Breast epithelium (tissue), 4 donors: ENCODE measurements around the gene KRT24. TPM values are rescaled to one million over a fixed set of nuclear protein-coding genes. Genes with fewer than 3 reads are reported as not detected.

ENCODE experiments used
- DNase-seq, 2 donors: peaks; one replicate each; pipeline ENCODE4 v3.0.0-alpha.2; 2019; ENCODE audit warnings: low spot score in 2 of 2
- H3K27ac ChIP-seq, 2 donors: fragments of 200-600 bp; sonication (generic) in 1 of 2; one replicate each; pipeline ENCODE4 v1.5.1; 2016 to 2019; ENCODE audit warnings: mild to moderate bottlenecking in 1 of 2
- H3K27me3 ChIP-seq, 2 donors: fragments of 200-600 bp; sonication (generic) in 1 of 2; one replicate each; pipeline versions ENCODE4 v1.5.1 to v1.6.0; 2017 to 2019; ENCODE audit warnings: control low read depth in 1 of 2, mild to moderate bottlenecking in 1 of 2
- H3K36me3 ChIP-seq: fragments of 200-600 bp; one replicate; pipeline ENCODE4 v1.5.1; 2019
- H3K4me1 ChIP-seq, 2 donors: fragments of 200-600 bp; sonication (generic); one replicate each; pipeline ENCODE4 v1.5.1; 2016 to 2019; ENCODE audit warnings: control low read depth in 1 of 2
- H3K4me3 ChIP-seq, 3 donors: fragments of 200-600 bp; sonication (generic); 1 replicate in 2 of 3; 2 replicates in 1 of 3; pipeline ENCODE4 v1.5.1; 2016 to 2019; ENCODE audit warnings: mild to moderate bottlenecking in 3 of 3, moderate library complexity in 2 of 3
- H3K9me3 ChIP-seq, 2 donors: fragments of 200-600 bp; sonication (generic) in 1 of 2; one replicate each; pipeline ENCODE4 v1.5.1; 2016 to 2019; ENCODE audit warnings: control low read depth in 1 of 2
- POLR2A ChIP-seq: fragments of 450-650 bp; IDR thresholded peaks from one replicate; pipeline ENCODE4 v1.6.1; 2016; ENCODE audit warnings: antibody characterized with exemption, mild to moderate bottlenecking, moderate library complexity
- POLR2AphosphoS5 ChIP-seq, 3 donors: sonication (generic); formaldehyde crosslinking; IDR thresholded peaks; one replicate each; pipeline ENCODE4 v1.6.1; 2017; ENCODE audit warnings: antibody characterized with exemption in 3 of 3
- intact Hi-C: fragments of 100-400 bp; cut with DNase I; formaldehyde crosslinking; loops from one replicate; pipeline ENCODE4 v1.15.1; 2023; ENCODE audit warnings: low total_unique reads
- total RNA-seq, 3 donors: library from RNA; depleted of rRNA; stranded (reverse); fragments of >200 nt; gene quantifications; one replicate each; pipeline ENCODE4 v1.1.0, GENCODE V29; 2016
- TF ChIP-seq, protein P1 (sequence below), 3 donors: fragments of 450-650 bp; IDR thresholded peaks; one replicate each; pipeline ENCODE4 v1.5.1; 2016 to 2017; ENCODE audit warnings: antibody characterized with exemption in 3 of 3, mild to moderate bottlenecking in 3 of 3, moderate library complexity in 3 of 3

KRT24 gene
- total RNA-seq, 3 donors from 2014 or later = not detected

DNA sequence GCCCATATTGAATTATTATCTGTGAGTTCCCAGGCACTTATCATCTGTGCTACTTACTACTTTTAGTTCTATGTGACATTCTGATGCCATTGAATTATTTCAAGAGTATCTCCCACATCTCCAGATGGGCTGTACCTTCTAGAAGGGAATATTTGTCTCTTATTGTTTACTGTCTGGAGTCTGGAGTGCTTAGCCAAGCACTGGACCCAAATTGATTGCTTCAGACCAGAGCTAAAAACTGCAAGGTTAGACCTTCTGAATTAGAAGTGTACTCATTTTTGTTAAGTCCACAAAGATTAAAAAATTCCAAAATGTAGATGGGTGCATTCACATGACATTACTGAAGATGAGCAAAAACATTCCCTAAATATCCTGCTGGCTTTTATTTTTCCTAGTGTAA lies 22.6 kb downstream of the KRT24 start:
- Histone ChIP-seq H3K27me3 (no peaks in the 10 kb centered on the region), H3K36me3 (no peaks in the 10 kb centered on the region), H3K9me3 (no peaks in the 10 kb centered on the region), H3K27ac (no peak overlapping the region), H3K4me1 (no peaks in the 10 kb centered on the region), H3K4me3 (no peak overlapping the region)
- intact Hi-C loops = no loop called here
- DNase-seq = no peak
- no peak for TF ChIP-seq POLR2AphosphoS5 (IDR thresholded peaks at IDR 0.05)
- TF ChIP-seq, protein P1, sequence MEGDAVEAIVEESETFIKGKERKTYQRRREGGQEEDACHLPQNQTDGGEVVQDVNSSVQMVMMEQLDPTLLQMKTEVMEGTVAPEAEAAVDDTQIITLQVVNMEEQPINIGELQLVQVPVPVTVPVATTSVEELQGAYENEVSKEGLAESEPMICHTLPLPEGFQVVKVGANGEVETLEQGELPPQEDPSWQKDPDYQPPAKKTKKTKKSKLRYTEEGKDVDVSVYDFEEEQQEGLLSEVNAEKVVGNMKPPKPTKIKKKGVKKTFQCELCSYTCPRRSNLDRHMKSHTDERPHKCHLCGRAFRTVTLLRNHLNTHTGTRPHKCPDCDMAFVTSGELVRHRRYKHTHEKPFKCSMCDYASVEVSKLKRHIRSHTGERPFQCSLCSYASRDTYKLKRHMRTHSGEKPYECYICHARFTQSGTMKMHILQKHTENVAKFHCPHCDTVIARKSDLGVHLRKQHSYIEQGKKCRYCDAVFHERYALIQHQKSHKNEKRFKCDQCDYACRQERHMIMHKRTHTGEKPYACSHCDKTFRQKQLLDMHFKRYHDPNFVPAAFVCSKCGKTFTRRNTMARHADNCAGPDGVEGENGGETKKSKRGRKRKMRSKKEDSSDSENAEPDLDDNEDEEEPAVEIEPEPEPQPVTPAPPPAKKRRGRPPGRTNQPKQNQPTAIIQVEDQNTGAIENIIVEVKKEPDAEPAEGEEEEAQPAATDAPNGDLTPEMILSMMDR (IDR thresholded peaks at IDR 0.05) = no peak
- TF ChIP-seq POLR2A = no peak

DNA sequence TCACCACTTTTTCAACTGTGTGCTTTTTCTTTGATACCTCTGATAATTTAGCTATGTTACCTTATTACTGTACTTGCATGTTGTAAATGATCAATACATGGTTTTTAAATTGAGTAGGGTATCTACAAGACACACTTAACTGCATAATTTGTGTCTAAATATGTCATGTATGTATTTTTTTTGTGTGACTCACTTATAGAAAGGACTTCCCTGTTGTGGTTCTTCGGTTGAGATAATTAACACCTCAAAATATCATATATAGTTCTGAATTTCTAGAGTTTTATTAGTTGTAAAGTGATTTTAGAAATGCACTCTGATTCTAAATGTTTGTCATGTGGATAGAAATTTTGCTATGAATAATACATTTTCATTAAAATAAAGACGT lies 24.0 kb downstream of the KRT24 start:
- no peaks in the 10 kb centered on the region for H3K27me3 ChIP-seq
- TF ChIP-seq POLR2AphosphoS5 (IDR thresholded peaks at IDR 0.05) (no peak), POLR2A (no peak)
- TF ChIP-seq, protein P1 (IDR thresholded peaks at IDR 0.05) = no peak
- H3K4me3 ChIP-seq = no peak overlapping the region
- no peaks in the 10 kb centered on the region for H3K4me1 ChIP-seq
- H3K27ac ChIP-seq = no peak overlapping the region
- intact Hi-C loops = no loop called here
- no peaks in the 10 kb centered on the region for H3K36me3 ChIP-seq
- no peak for DNase-seq
- H3K9me3 ChIP-seq = no peaks in the 10 kb centered on the region

DNA sequence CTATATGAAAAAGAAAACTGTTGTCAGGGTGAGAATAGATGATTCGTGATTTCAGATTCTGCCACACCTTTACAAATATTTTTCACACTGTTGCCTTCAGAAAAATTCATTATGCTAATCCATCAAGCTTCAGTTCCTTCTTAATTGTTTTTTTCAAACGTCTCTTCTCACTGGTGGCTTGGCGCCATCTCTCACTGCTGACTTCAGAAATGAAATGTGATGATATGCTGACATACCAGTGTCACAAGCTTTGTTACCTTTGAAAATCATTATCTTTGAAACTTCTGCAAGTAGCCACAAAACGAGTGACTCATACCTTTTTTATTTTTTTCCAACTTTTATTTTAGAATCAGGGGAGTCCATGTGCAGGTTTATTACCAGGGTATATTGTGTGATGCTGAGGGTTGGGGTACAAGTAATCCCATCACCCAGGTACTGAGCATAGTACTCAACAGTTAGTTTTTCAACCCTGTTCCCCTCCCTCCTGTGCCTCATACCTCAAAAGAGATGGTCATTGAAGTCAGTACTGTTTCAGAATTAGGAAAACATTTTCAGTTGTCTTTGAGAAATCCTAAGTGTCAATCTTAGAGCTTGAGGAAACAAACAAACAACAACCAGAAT lies 24.5 kb downstream of the KRT24 start:
- intact Hi-C loops = no loop called here
- DNase-seq = no peak

DNA sequence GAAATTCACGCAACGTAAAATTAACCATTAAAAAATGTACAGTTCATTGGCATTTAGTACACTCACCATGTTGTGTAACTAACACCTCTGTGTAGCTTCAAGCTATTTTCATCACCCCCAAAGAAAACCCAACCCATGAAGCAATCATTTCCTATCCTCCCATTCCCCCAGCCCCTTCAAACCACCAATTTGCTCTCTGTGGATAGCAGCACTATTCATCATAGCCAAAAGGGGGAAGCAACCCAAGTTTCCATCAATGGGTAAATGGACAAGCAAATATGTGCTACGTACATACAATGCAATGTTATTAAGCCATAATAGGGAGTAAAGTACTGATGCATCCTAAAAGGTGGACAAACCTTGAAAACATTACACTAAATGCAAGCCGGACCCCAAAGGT lies 27.6 kb downstream of the KRT24 start:
- intact Hi-C loops = no loop called here
- H3K27ac ChIP-seq = no peak overlapping the region
- TF ChIP-seq POLR2AphosphoS5 (IDR thresholded peaks at IDR 0.05) = no peak
- TF ChIP-seq, protein P1 (IDR thresholded peaks at IDR 0.05) = no peak
- no peak for TF ChIP-seq POLR2A
- no peaks in the 10 kb centered on the region for H3K9me3 ChIP-seq
- H3K36me3 ChIP-seq = no peaks in the 10 kb centered on the region
- H3K4me3 ChIP-seq = no peak overlapping the region
- H3K27me3 ChIP-seq = no peaks in the 10 kb centered on the region
- DNase-seq = no peak
- no peaks in the 10 kb centered on the region for H3K4me1 ChIP-seq

More for the DNA sequence above, 24.5 kb downstream of the KRT24 start:
- Histone ChIP-seq H3K4me1 (no peaks in the 10 kb centered on the region), H3K9me3 (no peaks in the 10 kb centered on the region), H3K4me3 (no peak overlapping the region), H3K27me3 (no peaks in the 10 kb centered on the region), H3K36me3 (no peaks in the 10 kb centered on the region), H3K27ac (no peak overlapping the region)
- TF ChIP-seq, protein P1 (IDR thresholded peaks at IDR 0.05) = no peak
- TF ChIP-seq POLR2A = no peak
- TF ChIP-seq POLR2AphosphoS5 (IDR thresholded peaks at IDR 0.05) = no peak

DNA sequence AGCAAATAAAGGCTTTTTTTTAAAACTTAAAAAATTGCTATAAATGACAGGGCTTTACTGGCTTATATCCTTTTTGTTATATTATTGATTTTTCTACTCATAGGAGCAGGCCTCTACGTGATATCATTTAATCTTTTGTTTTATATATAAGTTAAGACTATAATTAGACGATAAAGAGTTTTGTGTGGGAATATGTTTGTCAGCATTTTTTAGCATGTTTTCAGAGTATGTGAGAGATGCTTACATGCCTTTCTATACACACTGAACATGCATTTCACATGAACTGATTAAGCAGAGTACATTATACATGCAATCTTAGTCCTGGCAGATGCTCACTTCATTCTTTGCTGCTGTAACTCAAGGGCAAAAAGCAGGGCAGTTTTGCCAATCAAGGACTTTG lies 30.9 kb downstream of the KRT24 start:
- Histone ChIP-seq H3K4me3 (no peak overlapping the region), H3K27me3 (no peaks in the 10 kb centered on the region), H3K36me3 (no peaks in the 10 kb centered on the region), H3K4me1 (no peaks in the 10 kb centered on the region), H3K27ac (no peak overlapping the region), H3K9me3 (no peaks in the 10 kb centered on the region)
- no peak for DNase-seq
- TF ChIP-seq, protein P1 (IDR thresholded peaks at IDR 0.05) = no peak
- TF ChIP-seq POLR2AphosphoS5 (IDR thresholded peaks at IDR 0.05) = no peak
- no peak for TF ChIP-seq POLR2A
- intact Hi-C loops = no loop called here
